ENCODE results near the gene REEP1.
"Not testable (repeated sequence)": the region's sequence is repeated elsewhere in the genome, so short reads cannot be mapped to it uniquely, and the experiment has no call there.

REEP1 gene

GRCh38 chr2:86243950-86244733, 93.3 kb downstream of the REEP1 start:
- DNase-seq (ENCODE audit: low spot score) = no peak

- DNase-seq (ENCODE audit: low spot score) = no peak
These were observed 94.2 kb downstream of the REEP1 start for GRCh38 chr2:86243272-86243671.

GRCh38 chr2:86241611-86242010, 95.8 kb downstream of the REEP1 start:
- no peak for DNase-seq (ENCODE audit: low spot score)

GRCh38 chr2:86240251-86240650, 97.2 kb downstream of the REEP1 start:
- DNase-seq (ENCODE audit: low spot score) = no peak

- DNase-seq (ENCODE audit: low spot score) = no peak
These were observed 97.7 kb downstream of the REEP1 start for GRCh38 chr2:86239745-86240144.

GRCh38 chr2:86239326-86239725, 98.1 kb downstream of the REEP1 start:
- DNase-seq (ENCODE audit: low spot score) = no peak

- no peak for DNase-seq (ENCODE audit: low spot score)
These were observed 99.1 kb downstream of the REEP1 start for GRCh38 chr2:86238354-86238753.

- no peak for DNase-seq (ENCODE audit: low spot score)
These were observed 100.3 kb downstream of the REEP1 start for GRCh38 chr2:86237172-86237571.

GRCh38 chr2:86235196-86235980, 102.0 kb downstream of the REEP1 start:
- DNase-seq (ENCODE audit: low spot score) = no peak

- no peak for DNase-seq (ENCODE audit: low spot score)
These were observed 102.8 kb downstream of the REEP1 start for GRCh38 chr2:86234563-86235131.

GRCh38 chr2:86233436-86233835, 104.0 kb downstream of the REEP1 start:
- DNase-seq (ENCODE audit: low spot score) = no peak

GRCh38 chr2:86232910-86233309, 104.5 kb downstream of the REEP1 start:
- no peak for DNase-seq (ENCODE audit: low spot score)

- DNase-seq (ENCODE audit: low spot score) = no peak
These were observed 105.0 kb downstream of the REEP1 start for GRCh38 chr2:86232373-86232784.

- DNase-seq (ENCODE audit: low spot score) = no peak
These were observed 105.6 kb downstream of the REEP1 start for GRCh38 chr2:86231680-86232372.

- DNase-seq (ENCODE audit: low spot score) = no peak
These were observed 106.5 kb downstream of the REEP1 start for GRCh38 chr2:86230961-86231360.

GRCh38 chr2:86229221-86229620, 108.2 kb downstream of the REEP1 start:
- no peak for DNase-seq (ENCODE audit: low spot score)

- not testable (repeated sequence) for DNase-seq (ENCODE audit: low spot score)
These were observed 108.9 kb downstream of the REEP1 start for GRCh38 chr2:86228574-86228973.

GRCh38 chr2:86227685-86228084, 109.7 kb downstream of the REEP1 start:
- DNase-seq (ENCODE audit: low spot score) = no peak

GRCh38 chr2:86226636-86227520, 110.5 kb downstream of the REEP1 start:
- no peak for DNase-seq (ENCODE audit: low spot score)

GRCh38 chr2:86226070-86226469, 111.4 kb downstream of the REEP1 start:
- DNase-seq (ENCODE audit: low spot score) = no peak

GRCh38 chr2:86225581-86225980, 111.8 kb downstream of the REEP1 start:
- peak; percentile 37 for DNase-seq (ENCODE audit: low spot score)

Measured in pons (tissue), 1 donor.